ENCODE measurements around the gene RYR3.

The RYR3 gene

DNA sequence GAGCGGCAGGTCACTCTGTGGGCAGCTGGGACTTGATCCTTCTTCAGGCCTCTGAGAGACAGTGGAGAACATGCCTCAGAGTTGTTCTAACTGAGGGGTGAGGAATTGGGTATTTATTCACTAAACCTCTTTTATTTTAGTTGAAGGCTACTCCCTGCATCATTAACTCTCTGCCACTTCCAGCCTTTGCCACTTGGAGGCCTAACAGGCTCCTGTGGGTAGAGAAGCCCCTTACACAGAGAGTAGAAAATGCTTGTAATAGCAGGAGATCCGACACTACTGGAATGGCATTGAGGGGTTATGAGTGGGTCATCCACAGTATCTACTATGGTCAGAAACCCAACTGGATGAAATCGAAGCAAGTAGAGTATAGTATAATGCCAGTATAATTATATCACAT is 81.7 kb downstream of the RYR3 start:
- DNase-seq, result no peak

DNA sequence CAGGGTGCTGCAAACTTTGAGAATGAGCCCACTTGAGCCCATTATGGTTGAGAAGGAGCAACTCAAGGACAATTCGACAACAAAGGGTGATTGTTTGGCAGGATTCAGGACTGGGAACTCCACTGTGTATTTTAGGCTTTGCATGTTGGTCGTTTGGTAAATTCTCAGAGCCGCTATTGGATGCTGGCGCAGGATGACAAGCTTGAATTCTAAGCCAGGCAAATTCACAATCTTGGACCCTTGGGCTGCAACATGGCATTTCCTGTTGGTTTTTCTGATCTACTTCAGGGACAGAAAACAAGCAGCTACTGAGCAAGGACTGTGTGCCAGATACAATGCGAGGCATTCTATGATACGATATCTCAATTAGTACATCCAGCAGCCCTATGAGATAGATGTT is 82.8 kb downstream of the RYR3 start:
- no peak for DNase-seq

DNA sequence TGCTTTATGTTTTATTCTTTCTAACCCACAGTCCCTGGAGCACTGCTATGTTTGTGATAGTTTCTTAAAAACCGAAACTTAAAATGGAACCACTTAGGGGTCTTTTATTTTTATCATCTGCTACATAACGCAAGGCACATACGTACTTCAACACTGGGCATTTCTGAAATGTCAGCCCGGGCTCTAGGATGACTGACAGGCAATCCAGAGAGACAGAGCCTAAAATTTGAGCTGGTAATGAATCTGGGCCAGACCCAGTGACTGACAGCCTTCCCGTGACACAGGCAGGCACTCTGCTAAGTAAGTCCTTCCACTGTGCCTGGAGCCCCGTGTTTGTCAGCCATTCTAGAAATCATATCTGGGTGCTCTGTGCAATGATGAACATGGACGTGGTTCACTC is 84.6 kb downstream of the RYR3 start:
- no peak for DNase-seq

DNA sequence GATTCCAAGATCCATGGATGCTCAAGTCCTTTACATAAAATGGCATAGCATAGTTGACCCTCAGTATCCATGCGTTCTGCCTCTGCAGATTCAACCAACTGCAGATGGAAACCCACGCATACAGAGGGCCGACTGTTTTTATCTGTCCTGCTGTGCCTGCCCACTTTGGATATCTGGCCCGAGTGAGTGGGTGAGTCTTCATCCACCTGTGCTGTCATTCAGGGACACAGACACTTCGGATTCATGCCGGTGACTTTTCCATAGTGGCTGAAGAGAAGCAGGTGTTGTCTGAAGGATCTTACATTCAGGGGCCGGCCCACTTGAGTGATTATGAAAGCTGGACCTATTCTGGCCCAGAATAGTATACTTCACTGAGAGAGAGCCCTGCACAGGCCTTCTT is 85.1 kb downstream of the RYR3 start:
- DNase-seq, result no peak

DNA sequence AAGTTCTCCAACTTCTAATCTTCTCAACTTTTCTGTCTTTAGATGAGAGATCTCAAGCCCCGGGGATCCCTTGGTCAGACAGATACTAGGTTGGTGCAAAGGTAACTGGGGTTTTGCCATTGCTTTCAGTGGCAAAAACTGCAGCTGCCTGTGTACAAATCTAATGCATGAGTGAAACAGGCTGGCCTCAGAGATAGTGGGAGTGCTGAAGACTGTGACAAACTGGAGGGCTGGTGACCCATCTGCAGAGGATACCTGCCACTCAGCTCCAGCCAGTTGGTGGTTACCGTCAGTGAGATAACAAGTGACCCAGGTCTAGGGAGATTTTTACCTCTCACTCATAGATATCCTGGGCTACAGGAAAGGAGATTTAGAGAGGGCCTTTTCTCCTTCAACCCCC is 85.7 kb downstream of the RYR3 start:
- no peak for DNase-seq

DNA sequence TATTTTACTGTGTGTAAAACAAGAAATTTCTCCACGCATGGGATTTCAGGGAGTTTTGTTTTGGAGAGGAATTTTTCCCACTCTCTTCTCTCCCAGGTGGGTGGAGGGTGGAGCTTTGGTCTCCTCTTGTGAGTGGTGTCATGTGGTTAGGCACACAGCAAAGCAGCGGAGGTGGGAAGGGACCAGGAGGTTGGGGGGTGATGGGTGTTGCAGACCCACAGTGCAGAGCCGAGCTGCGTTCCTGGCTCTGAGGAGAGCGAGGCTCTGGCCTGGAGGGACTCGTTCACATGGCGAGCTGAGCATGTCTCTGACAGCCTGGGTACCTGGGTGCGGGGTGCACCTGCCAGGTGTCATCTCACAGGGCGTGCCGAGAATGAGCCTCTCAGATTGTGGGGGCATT is 87.8 kb downstream of the RYR3 start:
- no peak for DNase-seq

DNA sequence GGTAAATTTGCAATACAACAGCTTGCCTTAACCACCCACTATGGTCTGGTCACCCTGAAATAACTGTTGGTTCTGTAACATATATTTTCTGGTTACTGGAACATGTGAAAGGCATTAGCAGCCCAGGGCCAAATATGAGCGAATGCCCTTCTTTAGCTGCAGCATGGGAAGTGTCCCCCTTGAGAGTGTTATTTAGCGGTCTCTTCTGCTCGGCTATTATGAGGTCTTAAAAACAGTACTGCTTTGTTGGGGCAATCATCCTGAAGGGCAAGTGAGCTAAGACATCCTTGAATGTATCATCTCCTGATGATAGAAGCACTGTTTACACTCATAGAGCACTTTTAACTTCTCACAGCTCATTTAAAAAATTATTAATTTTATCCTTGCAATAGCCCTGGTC is 90.2 kb downstream of the RYR3 start:
- DNase-seq, result no peak

DNA sequence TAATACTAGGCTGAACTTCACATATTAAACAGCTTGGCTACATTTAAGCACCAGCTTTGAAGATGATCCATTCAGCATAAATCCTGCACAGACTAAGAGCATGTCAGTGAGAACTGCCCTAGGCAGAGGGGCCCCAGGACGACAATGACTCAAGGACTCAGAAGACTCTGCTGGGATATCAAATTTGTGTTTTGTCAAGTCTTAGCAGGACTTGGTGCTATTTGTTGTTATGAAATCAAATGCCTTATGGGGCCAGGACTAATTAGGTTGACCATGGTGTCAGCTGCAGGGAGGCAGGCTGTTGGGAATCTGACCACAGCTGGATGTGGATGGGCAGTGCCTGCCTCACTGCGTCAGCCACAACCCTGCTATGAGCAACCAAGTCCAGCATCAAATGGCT is 91.8 kb downstream of the RYR3 start:
- no peak for DNase-seq

DNA sequence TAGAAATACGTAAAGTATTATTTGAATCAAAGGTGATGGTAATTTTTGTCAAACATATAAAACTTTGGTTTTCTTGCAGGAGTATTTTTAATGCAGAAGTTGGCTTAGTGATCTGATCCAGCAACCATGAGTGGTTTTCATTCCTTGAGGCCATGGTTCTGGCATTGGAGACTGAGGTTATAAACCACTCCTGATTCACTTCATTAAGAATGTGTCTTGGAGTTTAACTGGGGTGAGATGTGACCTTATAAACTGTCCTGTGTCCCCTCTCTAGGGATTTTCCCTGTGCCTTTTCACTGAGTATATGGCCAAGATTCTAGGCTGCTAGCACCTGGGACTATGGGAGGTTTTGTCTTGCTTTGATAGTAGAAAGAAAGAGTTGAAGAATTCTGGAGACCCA is 94.3 kb downstream of the RYR3 start:
- DNase-seq, result no peak

DNA sequence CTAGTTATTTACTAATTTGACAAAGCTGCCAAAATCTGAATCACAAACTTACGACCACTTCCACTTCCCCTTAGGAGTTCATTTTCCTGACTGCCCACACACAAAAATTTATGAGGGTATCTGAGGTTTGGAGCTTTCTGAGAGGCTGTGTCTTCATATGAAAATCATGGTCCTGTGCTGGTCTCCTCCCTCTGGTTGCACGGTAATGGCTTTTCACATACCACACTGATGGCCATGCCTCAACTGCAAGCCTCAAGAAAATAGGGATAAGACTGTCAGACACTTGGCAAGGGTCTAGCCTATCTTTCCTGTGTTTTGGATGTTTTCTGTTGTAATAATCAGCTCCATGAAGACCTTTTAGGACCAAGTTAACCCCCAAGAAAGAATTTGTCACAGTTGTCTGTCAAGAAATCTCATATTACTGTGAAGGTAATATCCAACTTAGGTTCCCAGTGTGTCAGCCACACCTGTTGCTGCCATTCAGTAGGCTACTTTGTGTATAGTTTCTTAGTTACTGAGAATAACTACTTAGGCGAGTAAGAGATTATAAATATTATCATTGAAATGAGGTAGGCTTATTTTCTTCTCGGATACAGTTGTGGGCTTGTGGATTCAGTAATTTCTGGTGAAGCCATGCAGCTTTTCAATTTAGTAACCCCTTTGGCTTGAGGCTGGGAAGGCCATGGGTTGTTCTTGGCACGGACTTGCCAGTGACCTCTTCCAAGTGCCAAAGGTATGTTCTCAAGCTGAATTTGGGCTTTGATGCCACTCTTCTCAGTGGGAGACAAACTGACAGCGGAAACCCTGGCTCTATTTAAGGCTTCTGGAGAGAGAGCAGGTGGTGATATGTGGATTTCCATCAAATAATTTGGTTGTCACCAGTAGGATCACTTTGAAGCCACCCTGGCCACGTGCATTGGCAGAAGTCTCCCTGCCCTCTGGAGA is 101.1 kb downstream of the RYR3 start:
- DNase-seq, result no peak

DNA sequence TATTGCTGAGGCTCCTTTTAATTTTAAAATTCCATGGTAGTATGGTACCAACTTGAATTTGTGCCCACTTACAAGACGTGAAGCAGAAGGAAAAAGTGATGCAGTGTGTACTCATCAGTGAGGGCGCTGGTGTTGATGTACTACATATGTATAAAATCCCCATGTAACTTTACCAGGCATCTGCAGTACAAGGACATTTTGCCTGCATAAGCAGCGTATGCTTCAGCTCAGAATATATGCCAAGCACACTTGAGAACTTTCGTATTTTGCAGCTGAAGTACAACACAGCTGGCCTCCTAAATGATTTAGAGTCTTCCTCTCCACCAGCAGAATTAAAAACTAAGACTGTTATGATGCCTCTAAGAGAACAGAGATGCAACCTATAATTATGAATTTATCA is 108.9 kb downstream of the RYR3 start:
- DNase-seq, result no peak

DNA sequence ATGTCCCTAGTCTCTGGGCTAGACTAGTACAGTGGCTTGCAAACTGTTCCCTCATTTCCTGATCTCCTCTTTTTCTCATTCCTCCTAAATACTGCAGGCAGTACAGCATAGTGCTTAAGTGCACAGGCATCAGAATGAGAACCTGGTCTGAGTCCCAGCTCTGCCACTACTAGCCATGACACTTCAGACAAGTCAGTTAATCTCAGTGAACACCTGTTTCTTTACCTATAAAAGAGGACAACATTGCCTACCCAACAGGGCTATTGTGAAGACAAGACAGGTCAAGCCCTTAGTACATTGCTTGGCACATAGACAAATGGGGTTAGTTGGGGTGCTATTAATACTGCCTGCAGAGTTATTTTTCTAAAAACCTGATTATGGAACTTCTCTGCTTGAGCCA is 113.3 kb downstream of the RYR3 start:
- no peak for DNase-seq

DNA sequence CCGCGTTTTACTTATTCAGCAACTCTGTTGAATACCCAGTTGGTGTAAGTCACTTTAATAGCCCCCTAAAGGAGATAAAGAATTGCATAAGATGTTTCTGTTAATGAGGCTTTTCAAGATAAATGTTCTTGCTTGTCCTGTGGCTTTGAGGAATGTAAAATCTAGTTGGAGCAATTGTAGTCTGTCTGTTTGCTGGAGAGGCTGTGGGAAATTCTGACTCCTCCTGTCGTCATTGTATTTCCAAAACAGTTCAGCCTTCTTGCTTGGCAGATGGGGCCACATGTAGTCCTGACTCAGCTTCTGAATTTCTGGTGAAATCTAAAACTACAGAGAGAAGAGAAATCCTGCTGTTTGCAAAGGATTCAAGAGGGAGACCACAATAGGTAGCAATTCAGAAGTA is 114.4 kb downstream of the RYR3 start:
- DNase-seq, result no peak

DNA sequence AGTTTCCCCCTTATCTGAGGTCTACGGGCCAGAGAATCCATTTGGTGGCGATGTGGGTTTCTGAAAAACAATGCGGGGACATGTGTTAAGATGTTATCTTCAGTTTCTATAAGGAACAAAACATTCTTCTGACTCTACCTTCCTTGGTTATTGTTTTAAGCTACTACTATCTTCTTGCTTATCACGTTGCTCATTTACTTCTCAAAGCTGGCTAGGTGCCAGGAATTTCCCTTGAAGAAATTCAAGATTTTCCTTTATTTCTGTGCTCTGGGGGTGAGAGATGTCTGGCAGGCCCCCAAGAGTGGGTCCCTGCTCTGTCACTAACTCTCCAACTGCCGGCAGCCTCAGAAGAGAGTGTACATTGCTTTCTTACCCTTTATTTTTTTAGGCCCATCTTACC is 119.8 kb downstream of the RYR3 start:
- no peak for DNase-seq

DNA sequence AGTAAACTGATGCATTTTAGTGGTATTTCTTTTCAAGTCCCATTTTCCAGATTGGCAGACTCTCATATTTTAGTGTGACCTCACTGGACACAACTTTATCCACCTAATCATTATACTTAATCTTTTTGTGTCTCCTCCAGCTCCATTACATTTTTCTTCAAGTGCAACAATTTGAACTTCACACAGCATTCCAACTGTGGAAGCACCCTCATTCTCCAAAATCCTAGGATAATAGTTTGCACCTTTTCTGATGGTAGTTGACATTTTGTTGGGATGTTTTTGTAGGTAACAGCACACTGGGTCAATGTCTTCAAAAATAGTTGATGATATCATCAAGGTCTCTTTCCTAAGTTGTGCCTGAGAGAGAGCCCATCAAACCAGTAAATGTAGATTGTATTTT is 123.1 kb downstream of the RYR3 start:
- no peak for DNase-seq

DNA sequence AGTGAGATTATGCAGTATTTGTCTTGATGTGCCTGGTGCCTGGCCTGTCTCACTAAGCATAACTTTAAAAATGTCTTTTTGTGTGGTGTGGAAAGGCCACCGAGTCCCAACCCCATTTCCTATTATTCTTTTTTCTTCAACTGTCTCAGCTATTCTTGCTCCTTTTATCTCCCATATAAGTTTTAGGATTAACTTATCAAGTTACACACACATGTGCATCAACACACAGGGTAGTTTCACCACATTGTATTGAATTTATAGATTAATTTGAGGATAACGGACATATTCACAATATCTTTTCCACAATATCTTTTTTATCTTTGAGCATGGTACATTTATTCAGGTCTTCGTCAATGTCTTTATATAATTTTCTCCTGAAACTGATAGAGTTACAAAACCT is 127.6 kb downstream of the RYR3 start:
- DNase-seq, result no peak

DNA sequence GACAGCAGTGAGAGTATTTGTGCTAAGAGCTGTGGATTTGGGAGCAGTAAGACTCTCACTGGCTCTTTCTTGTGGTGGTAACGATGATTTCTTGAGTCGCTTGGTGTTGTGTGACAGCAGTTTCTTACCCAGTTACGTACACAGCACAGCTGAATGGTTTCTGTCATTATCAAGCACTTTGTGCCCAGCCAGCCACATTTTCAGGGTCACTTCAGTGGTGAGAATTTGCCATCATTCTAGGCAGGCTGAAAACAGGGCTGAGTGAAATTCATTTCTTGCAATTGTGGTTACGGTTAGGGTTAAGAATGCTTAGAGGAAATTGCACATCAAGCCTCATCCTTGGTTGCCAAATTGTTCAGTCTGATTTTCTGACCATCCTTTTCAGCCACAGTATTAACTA is 130.1 kb downstream of the RYR3 start:
- no peak for DNase-seq

DNA sequence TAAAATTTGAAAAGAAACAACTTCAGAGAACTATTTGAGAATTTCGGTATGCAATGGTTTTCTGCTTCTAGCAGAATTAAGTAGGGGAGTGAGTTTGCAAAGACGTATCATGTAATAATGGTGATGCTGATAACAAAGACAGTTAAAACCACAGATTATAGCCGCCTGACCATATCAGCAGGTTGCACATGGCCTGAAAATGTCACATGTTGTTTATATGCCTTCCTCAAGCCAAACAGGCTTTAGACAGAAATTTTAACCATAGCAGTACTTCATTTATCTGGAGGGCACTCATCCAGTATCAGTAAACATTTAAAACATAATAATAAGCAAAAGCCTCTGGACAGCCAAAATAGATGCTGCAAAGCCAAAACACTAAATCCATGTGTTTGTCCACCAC is 131.7 kb downstream of the RYR3 start:
- no peak for DNase-seq

DNA sequence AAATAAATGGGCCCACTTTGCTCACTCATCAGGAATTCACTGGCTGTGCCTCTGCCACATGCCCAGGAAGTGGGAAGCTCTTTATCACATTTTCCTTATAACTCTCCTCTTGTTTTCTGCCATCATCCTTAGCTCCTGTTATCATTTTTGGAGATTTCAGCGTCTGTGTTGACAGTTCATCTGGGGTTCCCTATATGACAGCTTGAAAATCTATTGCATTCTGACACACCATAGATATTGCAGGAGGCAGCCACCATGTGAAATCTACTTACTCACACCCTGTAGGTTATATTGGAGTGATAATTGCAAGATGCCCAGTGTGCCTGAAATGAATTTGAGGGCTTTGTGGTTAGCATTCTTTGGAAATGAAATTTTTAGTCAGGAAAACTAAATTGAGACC is 132.9 kb downstream of the RYR3 start:
- no peak for DNase-seq

DNA sequence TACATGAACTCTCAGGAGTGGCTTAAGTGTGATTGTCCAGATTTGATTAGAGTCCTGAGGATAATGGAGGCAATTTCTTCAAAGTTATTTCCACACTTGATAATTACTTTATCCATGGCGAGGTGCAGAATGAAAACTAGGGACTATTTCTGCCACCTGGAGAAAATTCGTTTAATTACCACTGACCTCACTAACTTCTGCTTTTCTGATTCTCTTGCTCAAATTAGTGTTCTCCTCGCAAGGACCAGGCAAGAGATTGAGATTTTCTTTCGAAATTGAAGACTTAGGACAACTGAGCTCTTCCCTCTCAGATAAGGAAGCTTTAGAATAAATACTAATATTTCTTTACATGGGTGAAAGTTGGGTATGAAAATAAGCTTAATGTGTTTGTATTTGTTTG is 135.2 kb downstream of the RYR3 start:
- DNase-seq, result no peak

DNA sequence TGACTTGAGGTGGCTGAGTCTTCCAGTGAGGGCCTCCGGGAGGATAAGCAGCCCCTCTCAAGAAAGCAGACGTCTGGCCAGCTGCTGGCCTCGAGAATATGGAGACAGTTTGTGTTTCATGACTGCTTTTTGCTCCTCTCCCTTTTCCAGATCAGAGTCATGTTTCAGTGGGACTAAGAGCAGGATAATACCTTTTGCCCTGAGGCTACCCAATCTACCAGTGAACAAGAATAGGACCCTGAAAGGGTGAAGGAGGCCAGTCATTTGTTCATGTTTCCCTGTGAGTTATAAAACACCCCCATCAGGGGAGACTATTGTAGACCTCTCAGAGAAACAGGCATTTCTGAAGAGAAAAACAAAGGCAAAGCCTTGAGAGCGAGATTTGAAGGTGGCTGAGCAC is 137.4 kb downstream of the RYR3 start:
- no peak for DNase-seq

DNA sequence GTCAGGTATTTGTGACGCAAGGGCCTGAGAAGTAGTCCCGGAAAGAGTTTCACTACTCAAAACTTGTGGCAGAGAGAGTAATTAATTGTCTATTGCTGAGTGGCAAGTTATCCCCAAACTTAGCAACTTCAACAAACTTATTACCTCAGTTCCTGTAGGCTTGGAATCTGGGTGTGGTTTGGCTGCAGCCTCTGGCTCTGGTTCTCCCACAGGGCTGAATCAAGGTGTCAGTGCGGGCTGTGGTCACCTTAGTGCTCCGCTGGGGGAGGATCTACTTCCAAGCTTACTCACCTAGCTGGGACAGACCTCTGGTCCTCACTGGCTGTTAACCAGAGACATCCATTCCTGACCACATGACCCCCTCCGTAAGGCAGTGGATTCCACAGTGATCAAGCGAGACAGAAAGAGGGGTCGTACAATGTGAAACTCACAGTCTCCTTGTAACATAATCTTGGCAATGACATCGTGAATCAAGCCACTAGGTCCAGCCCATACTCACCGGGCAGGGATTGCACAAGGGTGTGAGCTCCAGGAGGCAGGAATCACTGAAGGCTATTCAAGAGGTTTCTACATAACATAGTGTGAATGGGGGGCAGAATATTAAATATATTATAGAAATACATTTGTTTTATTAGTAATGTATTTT is 138.3 kb downstream of the RYR3 start:
- DNase-seq, result no peak

DNA sequence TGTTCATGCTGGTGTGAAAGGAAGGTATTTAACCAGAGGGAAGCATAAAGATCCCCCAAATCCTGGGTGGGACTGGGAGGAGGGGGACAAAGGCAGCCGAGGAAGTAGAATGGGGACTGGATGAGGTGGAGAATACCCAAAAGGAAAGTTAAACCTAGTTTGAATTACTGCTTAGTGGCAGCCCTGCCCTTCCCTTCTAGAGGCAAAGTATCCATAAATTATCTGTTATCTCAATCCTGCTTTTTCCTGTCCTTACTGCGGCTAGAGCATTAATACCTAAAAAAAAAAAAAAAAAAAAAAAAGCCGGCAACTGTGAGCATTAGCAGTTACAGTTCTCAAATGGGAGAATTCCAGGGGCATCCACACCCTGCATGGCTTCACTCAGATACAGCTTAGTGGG is 139.0 kb downstream of the RYR3 start:
- no peak for DNase-seq

DNA sequence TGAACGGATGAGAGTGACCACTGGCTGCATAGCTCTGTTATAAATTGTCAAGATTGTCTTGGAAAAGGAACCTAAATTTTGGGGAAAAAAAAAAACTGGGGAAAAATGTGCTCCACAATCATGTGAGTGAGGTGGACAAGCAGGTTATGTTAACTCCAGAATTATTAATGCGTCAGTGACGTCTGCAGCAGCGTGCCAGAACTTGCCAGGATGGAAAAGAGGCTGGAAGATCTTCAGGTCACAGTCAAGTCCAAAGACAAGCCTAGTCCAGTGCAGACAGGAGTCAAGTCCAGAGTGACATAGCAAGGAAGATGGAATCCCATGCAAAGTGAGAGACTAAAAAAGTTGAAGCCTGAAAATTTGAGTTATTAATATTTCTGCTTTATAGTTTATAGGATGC is 140.6 kb downstream of the RYR3 start:
- no peak for DNase-seq

DNA sequence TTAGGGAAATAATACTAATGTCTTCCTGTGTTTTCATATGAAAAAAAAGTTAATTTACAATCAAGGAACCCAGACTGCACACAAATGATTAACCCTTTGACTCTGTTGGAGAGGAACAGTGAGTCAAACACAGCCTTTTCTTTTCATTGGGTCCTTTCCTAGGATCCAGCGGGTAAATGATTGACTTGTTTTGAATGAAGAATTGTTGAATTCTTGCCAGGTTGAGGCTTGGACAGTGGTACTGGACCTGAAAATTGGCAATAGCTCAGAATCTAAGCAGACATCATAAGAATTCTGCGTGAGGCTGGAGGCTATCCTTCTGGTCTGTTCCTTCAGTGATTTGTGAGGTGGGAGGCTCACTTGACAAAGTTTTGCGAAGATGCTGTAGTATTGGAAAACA is 143.0 kb downstream of the RYR3 start:
- DNase-seq, result no peak

All from cerebellar nuclear complex (tissue), 1 donor.